Lung (tissue), 12 donors: ENCODE measurements around the gene NPHP4. TPM values are rescaled to one million over a fixed set of nuclear protein-coding genes. Genes with fewer than 3 reads are reported as not detected.

ENCODE experiments used
- ATAC-seq: fragments of 200-7000 bp; cut with Tn5 transposase; one replicate; pipeline ENCODE4 v1.9.1; 2020; ENCODE audit warnings: moderate number of reproducible peaks; ENCODE audit not compliant: insufficient read depth, low FRiP score
- DNase-seq, 3 donors: peaks; one replicate each; pipeline ENCODE4 v3.0.0-alpha.2; 2013 to 2017
- H3K27ac ChIP-seq, 2 donors: one replicate each; pipeline ENCODE4 v1.5.1; 2013; ENCODE audit warnings: mild to moderate bottlenecking in 2 of 2, moderate library complexity in 2 of 2, control low read depth in 1 of 2, inconsistent platforms in 1 of 2, low read depth in 1 of 2, low read length in 1 of 2
- H3K27me3 ChIP-seq, 3 donors: one replicate each; pipeline ENCODE4 v1.5.1; 2013; ENCODE audit warnings: low read length in 2 of 3; ENCODE audit not compliant: control insufficient read depth in 3 of 3, insufficient read depth in 3 of 3
- H3K36me3 ChIP-seq, 4 donors: one replicate each; pipeline ENCODE4 v1.5.1; 2013; ENCODE audit warnings: low read length in 4 of 4, mild to moderate bottlenecking in 1 of 4, moderate library complexity in 1 of 4; ENCODE audit not compliant: control insufficient read depth in 4 of 4, insufficient read depth in 4 of 4
- H3K4me1 ChIP-seq, 5 donors: one replicate each; pipeline ENCODE4 v1.5.1; 2013; ENCODE audit warnings: low read length in 5 of 5, mild to moderate bottlenecking in 2 of 5, moderate library complexity in 1 of 5; ENCODE audit not compliant: control insufficient read depth in 5 of 5, insufficient read depth in 5 of 5
- H3K4me3 ChIP-seq: one replicate; pipeline ENCODE4 v1.5.1; 2013; ENCODE audit warnings: mild to moderate bottlenecking, control low read depth, moderate library complexity
- H3K9ac ChIP-seq, 2 donors: one replicate each; pipeline ENCODE4 v1.5.1; 2013; ENCODE audit warnings: low read length in 2 of 2, control low read depth in 1 of 2; ENCODE audit not compliant: insufficient read depth in 1 of 2
- H3K9me3 ChIP-seq, 4 donors: one replicate each; pipeline ENCODE4 v1.5.1; 2013; ENCODE audit warnings: low read length in 3 of 4, mild to moderate bottlenecking in 1 of 4, moderate library complexity in 1 of 4; ENCODE audit not compliant: control insufficient read depth in 4 of 4, insufficient read depth in 3 of 4
- WGBS, 2 donors: extraction: QIAGEN DNeasy Blood & Tissue Kit; methylation state at CpG; one replicate each; pipeline ENCODE4 v1.1.7; 2013; 5-methylcytosine and 5-hydroxymethylcytosine counted together
- polyA plus RNA-seq, 2 donors: library from polyadenylated mRNA; stranded (reverse); fragments of 200-250 nt; gene quantifications; one replicate each; pipeline ENCODE4 v1.2.1, GENCODE V29; 2013
- total RNA-seq, 2 donors: library from RNA; depleted of rRNA in 1 of 2; stranded (reverse); fragments of >200 nt in 1 of 2; gene quantifications; one replicate each; pipeline ENCODE4 v1.2.1, GENCODE V29; 2014 to 2021
- TF ChIP-seq, protein P1 (sequence below): IDR thresholded peaks from 2 replicates; pipeline ENCODE4 v1.5.1; 2012; ENCODE audit warnings: mild to moderate bottlenecking; ENCODE audit errors: control extremely low read depth, extremely low read depth
- donor health status: control.
- donor health status: control.
- donor health status: Bipolar disorder and iron deficiency.
- donor health status: healthy.
- donor health status: DM: yes; HTN: yes; CAD: no.

The NPHP4 gene
- total and polyA plus RNA-seq, 4 donors, result 6.0 to 23.3 (median 11.1) TPM

- Histone ChIP-seq H3K4me1 (no peaks in the 10 kb centered on the region), H3K36me3 (no peaks in the 10 kb centered on the region), H3K9me3 (peaks cover 0 to 3% (median 0%) of the 10 kb centered on the region in 4 donors), H3K27me3 (peaks cover 0 to 11% (median 5%) of the 10 kb centered on the region in 3 donors), H3K9ac (no peak overlapping the region), H3K27ac (no peak overlapping the region), H3K4me3 (no peak overlapping the region)
- DNase-seq (no peak), ATAC-seq (no peak)
- WGBS, 2 donors, result 79 to 83% methylated on average over 13 to 14 of the region's 14 CpGs
- TF ChIP-seq, protein P1, sequence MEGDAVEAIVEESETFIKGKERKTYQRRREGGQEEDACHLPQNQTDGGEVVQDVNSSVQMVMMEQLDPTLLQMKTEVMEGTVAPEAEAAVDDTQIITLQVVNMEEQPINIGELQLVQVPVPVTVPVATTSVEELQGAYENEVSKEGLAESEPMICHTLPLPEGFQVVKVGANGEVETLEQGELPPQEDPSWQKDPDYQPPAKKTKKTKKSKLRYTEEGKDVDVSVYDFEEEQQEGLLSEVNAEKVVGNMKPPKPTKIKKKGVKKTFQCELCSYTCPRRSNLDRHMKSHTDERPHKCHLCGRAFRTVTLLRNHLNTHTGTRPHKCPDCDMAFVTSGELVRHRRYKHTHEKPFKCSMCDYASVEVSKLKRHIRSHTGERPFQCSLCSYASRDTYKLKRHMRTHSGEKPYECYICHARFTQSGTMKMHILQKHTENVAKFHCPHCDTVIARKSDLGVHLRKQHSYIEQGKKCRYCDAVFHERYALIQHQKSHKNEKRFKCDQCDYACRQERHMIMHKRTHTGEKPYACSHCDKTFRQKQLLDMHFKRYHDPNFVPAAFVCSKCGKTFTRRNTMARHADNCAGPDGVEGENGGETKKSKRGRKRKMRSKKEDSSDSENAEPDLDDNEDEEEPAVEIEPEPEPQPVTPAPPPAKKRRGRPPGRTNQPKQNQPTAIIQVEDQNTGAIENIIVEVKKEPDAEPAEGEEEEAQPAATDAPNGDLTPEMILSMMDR, result no peak
Observed at GRCh38 chr1:5833911-5834310, 158.3 kb downstream of the NPHP4 start.

- Histone ChIP-seq H3K27me3 (peaks cover 0 to 11% (median 2%) of the 10 kb centered on the region in 3 donors), H3K27ac (no peak overlapping the region), H3K9ac (no peak overlapping the region), H3K36me3 (no peaks in the 10 kb centered on the region), H3K9me3 (peaks cover 0 to 3% (median 0%) of the 10 kb centered on the region in 4 donors), H3K4me1 (no peaks in the 10 kb centered on the region), H3K4me3 (no peak overlapping the region)
- DNase-seq (no peak), ATAC-seq (no peak)
- 82 to 86% methylated on average over 40 of the region's 40 CpGs for WGBS, 2 donors
- TF ChIP-seq, protein P1, result no peak
Observed at GRCh38 chr1:5832916-5833895, 159.0 kb downstream of the NPHP4 start.

GRCh38 chr1:5831600-5832335, 160.5 kb downstream of the NPHP4 start:
- Histone ChIP-seq H3K4me3 (no peak overlapping the region), H3K4me1 (no peaks in the 10 kb centered on the region), H3K27me3 (peaks cover 0 to 11% (median 0%) of the 10 kb centered on the region in 3 donors), H3K27ac (no peak overlapping the region), H3K9ac (no peak overlapping the region), H3K36me3 (no peaks in the 10 kb centered on the region), H3K9me3 (peaks cover 0 to 3% (median 0%) of the 10 kb centered on the region in 4 donors)
- 29 to 39% methylated on average over 10 of the region's 10 CpGs for WGBS, 2 donors
- DNase-seq, result no peak
- TF ChIP-seq, protein P1, result no peak
- ATAC-seq, result no peak
